Astrocyte of the spinal cord (primary cell): Measurements from ENCODE around the gene PPP1R9B.

ENCODE experiments used
- DNase-seq: peaks from one replicate; pipeline ENCODE4 v3.0.0; 2011; ENCODE audit warnings: low read depth, low spot score
- H3K4me3 ChIP-seq: 2 replicates; pipeline ENCODE4 v1.5.1; 2011; ENCODE audit warnings: low read depth, mild to moderate bottlenecking, low read length, moderate library complexity
- in situ Hi-C: cut with HindIII; loops from 2 replicates; pipeline ENCODE4 v1.10.0; 2017; ENCODE audit warnings: low sequenced_read_pairs
- TF ChIP-seq, protein P1 (sequence below): IDR thresholded peaks from 2 replicates; pipeline ENCODE4 v1.5.1; 2012; ENCODE audit warnings: low read depth, mild to moderate bottlenecking, low read length, inconsistent platforms

The PPP1R9B gene, protein sequence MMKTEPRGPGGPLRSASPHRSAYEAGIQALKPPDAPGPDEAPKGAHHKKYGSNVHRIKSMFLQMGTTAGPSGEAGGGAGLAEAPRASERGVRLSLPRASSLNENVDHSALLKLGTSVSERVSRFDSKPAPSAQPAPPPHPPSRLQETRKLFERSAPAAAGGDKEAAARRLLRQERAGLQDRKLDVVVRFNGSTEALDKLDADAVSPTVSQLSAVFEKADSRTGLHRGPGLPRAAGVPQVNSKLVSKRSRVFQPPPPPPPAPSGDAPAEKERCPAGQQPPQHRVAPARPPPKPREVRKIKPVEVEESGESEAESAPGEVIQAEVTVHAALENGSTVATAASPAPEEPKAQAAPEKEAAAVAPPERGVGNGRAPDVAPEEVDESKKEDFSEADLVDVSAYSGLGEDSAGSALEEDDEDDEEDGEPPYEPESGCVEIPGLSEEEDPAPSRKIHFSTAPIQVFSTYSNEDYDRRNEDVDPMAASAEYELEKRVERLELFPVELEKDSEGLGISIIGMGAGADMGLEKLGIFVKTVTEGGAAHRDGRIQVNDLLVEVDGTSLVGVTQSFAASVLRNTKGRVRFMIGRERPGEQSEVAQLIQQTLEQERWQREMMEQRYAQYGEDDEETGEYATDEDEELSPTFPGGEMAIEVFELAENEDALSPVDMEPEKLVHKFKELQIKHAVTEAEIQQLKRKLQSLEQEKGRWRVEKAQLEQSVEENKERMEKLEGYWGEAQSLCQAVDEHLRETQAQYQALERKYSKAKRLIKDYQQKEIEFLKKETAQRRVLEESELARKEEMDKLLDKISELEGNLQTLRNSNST

DNA sequence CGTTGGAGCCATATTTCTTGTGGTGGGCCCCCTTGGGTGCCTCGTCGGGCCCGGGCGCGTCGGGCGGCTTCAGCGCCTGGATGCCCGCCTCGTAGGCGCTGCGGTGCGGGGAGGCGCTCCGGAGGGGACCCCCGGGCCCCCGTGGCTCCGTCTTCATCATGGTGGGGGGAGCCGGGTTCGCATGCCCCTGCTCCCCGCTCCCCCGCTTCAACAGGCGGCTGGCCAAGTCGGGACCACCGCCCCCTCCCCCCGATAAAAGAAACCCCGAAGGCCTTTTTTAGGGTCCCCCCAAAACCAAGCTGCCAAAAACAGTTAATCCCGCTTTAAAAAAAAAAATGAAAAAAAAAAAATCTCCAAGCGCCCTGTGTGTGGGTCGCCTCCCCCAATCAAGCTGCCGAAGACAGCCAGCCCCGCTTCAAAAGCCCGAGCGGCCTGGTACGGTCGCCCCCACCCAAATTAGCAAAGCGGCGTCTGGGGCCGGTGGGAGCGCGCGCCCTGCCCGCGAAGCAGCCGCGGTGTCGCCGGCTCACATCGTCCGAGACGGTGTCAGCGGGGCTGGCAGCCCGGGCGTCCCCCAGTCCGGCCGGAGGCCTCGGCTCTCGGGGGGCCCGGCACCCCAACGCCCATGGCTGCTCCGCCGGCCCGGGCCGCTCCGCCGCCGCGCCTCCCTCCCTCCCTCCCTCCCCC is at the start of gene PPP1R9B:
PPP1R9B (minus strand) TSS at position 324 of the 687 bp plus-strand sequence; CDS start at position 160, 164 bp downstream.
- DNase-seq: no peak
- TF ChIP-seq, protein P1, sequence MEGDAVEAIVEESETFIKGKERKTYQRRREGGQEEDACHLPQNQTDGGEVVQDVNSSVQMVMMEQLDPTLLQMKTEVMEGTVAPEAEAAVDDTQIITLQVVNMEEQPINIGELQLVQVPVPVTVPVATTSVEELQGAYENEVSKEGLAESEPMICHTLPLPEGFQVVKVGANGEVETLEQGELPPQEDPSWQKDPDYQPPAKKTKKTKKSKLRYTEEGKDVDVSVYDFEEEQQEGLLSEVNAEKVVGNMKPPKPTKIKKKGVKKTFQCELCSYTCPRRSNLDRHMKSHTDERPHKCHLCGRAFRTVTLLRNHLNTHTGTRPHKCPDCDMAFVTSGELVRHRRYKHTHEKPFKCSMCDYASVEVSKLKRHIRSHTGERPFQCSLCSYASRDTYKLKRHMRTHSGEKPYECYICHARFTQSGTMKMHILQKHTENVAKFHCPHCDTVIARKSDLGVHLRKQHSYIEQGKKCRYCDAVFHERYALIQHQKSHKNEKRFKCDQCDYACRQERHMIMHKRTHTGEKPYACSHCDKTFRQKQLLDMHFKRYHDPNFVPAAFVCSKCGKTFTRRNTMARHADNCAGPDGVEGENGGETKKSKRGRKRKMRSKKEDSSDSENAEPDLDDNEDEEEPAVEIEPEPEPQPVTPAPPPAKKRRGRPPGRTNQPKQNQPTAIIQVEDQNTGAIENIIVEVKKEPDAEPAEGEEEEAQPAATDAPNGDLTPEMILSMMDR: no peak
- H3K4me3 ChIP-seq: peak within 1 kb of the TSS; percentile 82
- in situ Hi-C loops: no loop called here

DNA sequence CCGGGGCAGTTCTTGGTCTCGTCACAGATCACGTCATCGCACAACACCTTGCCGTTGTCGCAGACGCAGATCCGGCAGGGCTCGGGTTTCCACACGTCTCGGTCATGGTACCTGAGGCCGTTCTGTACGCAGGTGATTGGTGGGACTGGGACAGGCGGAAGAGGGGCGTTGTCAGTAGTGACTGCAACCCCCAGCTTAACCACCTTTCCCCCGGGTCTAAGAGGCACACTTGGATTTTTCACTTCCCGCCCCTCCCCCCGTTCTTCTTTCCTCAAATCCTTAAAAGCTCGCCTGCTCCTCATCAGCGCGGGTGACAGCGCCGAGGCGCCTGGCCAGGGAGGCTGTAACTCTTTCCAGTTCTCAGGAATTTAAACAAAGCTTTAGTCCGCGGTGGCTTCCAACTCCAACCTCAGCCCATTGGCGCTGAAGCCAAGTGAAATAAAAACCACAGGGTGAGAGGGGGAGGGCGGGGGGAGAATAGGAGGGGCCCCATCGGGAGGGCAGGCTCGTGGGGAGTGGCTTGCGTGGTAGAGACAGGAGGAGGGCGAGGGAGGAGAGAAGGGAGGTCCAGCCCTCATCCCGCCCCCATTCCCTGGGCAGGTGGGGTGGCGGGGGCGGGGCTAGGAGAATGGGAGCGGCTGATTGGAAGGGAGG is 49.5 kb upstream of the PPP1R9B start:
- TF ChIP-seq, protein P1: no peak
- DNase-seq: peak; percentile 98
- peak overlapping the region; percentile 100 for H3K4me3 ChIP-seq
- in situ Hi-C loops: no loop called here

DNA sequence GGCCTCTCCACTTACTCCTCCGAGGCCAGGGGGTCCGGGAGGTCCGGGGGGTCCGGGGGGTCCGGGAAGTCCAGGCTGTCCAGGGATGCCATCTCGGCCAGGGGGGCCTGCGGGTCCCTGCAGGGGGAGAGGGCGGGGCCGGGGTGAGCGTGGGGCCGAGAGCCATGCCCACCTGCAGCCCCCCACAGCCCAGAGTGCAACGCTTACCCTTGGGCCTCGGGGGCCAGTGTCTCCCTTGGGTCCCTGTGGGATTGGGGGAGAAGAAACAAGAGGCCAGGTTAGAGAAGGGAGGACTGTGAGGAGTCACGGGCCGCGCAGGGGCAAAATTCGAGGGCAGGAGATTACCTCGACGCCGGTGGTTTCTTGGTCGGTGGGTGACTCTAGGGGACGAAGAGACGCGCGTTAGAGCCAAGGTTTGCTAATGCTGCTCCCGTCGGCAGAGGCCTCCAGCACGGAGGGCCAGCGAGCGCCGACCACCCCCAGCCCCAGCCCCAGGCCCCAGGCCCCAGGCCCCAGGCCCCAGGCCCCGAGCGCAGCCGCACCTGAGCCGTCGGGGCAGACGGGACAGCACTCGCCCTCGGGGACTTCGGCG is 48.8 kb upstream of the PPP1R9B start:
- peak overlapping the region; percentile 100 for H3K4me3 ChIP-seq

DNA sequence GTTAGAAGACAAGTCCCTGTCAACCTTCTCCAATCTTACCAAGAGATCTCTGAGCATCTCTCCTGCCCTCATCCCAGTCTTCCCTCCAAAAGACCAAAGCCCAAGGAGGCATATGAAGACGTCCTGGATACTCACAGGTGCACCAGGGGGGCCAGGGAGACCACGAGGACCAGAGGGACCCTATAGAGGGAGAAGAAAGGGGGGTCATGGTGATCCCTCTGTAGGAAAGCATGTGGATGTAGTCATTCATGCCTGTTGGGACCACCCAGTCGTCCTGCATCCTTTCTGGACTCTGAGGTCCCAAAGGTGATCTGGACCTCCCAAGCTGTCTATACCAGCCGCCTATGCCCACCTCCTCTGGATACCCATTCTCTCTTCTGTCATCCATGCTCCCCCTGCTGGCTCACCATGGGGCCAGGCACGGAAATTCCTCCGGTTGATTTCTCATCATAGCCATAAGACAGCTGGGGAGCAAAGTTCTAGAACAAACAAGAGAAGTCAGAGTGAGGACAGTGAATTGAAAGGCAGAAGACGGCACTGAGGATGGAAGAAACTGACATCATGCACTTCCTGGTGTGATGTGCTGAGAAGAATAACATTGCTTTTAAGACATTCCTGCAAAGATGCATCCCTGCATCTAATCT is 47.7 kb upstream of the PPP1R9B start:
- in situ Hi-C loops: no loop called here
- TF ChIP-seq, protein P1: peak; percentile 66
- peak overlapping the region; percentile 100 for H3K4me3 ChIP-seq
- DNase-seq: peak; percentile 64

More for the DNA sequence above, 48.8 kb upstream of the PPP1R9B start:
- TF ChIP-seq, protein P1: no peak
- in situ Hi-C loops: no loop called here
- no peak for DNase-seq

DNA sequence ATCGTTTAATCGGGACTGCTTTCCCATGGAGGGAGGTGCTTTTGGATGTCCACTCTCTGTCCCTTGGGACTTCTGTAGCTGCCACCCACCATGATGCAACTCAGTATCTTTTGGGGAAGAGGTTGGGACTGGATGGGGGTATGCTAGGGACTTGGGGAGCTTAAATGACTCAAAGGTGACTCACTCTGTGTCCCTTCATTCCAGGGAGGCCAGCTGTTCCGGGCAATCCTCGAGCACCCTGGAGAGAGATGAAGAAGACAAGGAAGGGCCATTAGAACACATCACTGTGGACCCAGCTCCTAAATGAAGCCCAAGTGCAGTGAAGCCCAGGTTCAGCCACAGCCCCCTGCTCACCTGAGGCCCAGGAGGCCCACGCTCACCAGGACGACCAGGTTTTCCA is 46.3 kb upstream of the PPP1R9B start:
- H3K4me3 ChIP-seq: peak overlapping the region; percentile 100
- peak; percentile 56 for DNase-seq
- in situ Hi-C loops: no loop called here

More for the DNA sequence above, 46.3 kb upstream of the PPP1R9B start:
- TF ChIP-seq, protein P1: no peak
